ENCODE data around the gene TRMT112.
A peak's percentile ranks its signal among the peaks of the same experiment; 100 is the strongest.

Gene TRMT112

GRCh38 chr11:64268025-64268892 lies 49.1 kb downstream of the TRMT112 start:
- peak; percentile 95 for DNase-seq

GRCh38 chr11:64267207-64267945 lies 50.0 kb downstream of the TRMT112 start:
- DNase-seq = no peak

All from NCI-H226 (cell line).